ENCODE data around the gene TOGARAM1. TPM values are rescaled to one million over a fixed set of nuclear protein-coding genes. Genes with fewer than 3 reads are reported as not detected.

TOGARAM1 gene
- total RNA-seq, 1 experiment from 2014 or later, result 5.9 TPM

DNA sequence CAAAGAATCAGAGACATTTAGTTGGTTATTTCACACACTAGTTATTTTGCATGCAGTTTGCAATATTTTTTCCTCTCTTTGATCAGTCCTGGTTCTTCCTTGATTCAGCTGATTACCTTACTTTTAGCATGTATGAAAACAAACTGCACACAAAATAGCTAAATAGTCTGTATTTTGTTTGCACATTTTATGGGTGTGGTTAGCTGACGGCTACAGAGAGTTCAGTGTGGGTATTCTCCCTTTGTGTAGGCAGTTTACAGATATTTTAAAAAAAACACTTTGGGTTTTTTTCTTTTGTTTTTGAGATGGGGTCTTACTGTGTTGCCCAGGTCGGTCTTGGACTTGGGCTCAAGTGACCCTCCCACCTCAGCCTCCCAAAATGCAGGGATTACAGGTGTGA, 28.5 kb downstream of the TOGARAM1 start:
- Mint-ChIP-seq H3K27ac (ENCODE audit: unreplicated experiment) (no peak overlapping the region), H3K4me3 (ENCODE audit: unreplicated experiment) (no peak overlapping the region), H3K27me3 (ENCODE audit: insufficient read depth, unreplicated experiment) (no peaks in the 10 kb centered on the region), H3K4me1 (ENCODE audit: low read depth, unreplicated experiment) (no peaks in the 10 kb centered on the region), H3K36me3 (ENCODE audit: insufficient read depth, unreplicated experiment) (no peaks in the 10 kb centered on the region), H3K9me3 (ENCODE audit: unreplicated experiment) (no peaks in the 10 kb centered on the region)
- H3K4me1 ChIP-seq, result no peaks in the 10 kb centered on the region
- H3K36me3 ChIP-seq (ENCODE audit: control insufficient read depth, insufficient read depth, low read length), result no peaks in the 10 kb centered on the region
- intact Hi-C loops (cut with micrococcal nuclease; ENCODE audit: unreplicated experiment), result no loop called here
- DNase-seq, result no peak
- TF ChIP-seq, protein P1, sequence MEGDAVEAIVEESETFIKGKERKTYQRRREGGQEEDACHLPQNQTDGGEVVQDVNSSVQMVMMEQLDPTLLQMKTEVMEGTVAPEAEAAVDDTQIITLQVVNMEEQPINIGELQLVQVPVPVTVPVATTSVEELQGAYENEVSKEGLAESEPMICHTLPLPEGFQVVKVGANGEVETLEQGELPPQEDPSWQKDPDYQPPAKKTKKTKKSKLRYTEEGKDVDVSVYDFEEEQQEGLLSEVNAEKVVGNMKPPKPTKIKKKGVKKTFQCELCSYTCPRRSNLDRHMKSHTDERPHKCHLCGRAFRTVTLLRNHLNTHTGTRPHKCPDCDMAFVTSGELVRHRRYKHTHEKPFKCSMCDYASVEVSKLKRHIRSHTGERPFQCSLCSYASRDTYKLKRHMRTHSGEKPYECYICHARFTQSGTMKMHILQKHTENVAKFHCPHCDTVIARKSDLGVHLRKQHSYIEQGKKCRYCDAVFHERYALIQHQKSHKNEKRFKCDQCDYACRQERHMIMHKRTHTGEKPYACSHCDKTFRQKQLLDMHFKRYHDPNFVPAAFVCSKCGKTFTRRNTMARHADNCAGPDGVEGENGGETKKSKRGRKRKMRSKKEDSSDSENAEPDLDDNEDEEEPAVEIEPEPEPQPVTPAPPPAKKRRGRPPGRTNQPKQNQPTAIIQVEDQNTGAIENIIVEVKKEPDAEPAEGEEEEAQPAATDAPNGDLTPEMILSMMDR (IDR thresholded peaks at IDR 0.05; ENCODE audit: insufficient read depth in 1 of 2, low read depth in 1 of 2, low read length in 1 of 2, severe bottlenecking in 1 of 2, unreplicated experiment in 1 of 2), result no peak
- no peak overlapping the region for H3K4me3 ChIP-seq (ENCODE audit: low read depth, low read length)
- H3K27me3 ChIP-seq (replicated peaks; ENCODE audit: control insufficient read depth, insufficient read depth, low read length), result no peaks in the 10 kb centered on the region
- ChIA-PET CTCF (no interaction called here), POLR2A (no interaction called here)
- BruUV-seq (replicated peaks), result no TSS peak
- H3K9me3 ChIP-seq, result no peaks in the 10 kb centered on the region

DNA sequence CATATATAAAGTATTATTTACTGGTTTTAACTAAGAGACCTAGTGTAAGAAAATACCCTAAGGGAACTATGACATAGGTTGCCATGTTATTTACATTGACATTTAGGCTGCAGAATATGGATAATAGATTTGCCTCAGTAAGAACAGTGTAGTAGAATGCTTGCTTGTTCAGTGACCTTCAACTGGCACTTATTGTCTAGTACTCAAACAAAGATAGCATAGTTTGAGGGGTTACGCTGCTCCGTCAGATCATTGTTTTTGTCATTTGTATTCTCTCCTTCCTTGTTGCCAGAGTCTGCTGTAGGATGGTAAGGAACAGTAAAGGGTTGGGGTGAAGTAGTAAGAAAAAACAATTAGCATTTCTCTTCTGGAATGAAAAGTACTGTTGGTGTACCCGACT, 33.2 kb downstream of the TOGARAM1 start:
- intact Hi-C loops (cut with micrococcal nuclease; ENCODE audit: unreplicated experiment), result no loop called here
- Mint-ChIP-seq H3K4me1 (ENCODE audit: low read depth, unreplicated experiment) (no peaks in the 10 kb centered on the region), H3K4me3 (ENCODE audit: unreplicated experiment) (no peak overlapping the region), H3K36me3 (ENCODE audit: insufficient read depth, unreplicated experiment) (peaks cover 2% of the 10 kb centered on the region), H3K9me3 (ENCODE audit: unreplicated experiment) (no peaks in the 10 kb centered on the region), H3K27me3 (ENCODE audit: insufficient read depth, unreplicated experiment) (no peaks in the 10 kb centered on the region), H3K27ac (ENCODE audit: unreplicated experiment) (no peak overlapping the region)
- Histone ChIP-seq H3K36me3 (ENCODE audit: control insufficient read depth, insufficient read depth, low read length) (no peaks in the 10 kb centered on the region), H3K4me1 (no peaks in the 10 kb centered on the region), H3K27me3 (replicated peaks; ENCODE audit: control insufficient read depth, insufficient read depth, low read length) (no peaks in the 10 kb centered on the region), H3K9me3 (no peaks in the 10 kb centered on the region), H3K4me3 (ENCODE audit: low read depth, low read length) (no peak overlapping the region)
- TF ChIP-seq, protein P1 (IDR thresholded peaks at IDR 0.05; ENCODE audit: insufficient read depth in 1 of 2, low read depth in 1 of 2, low read length in 1 of 2, severe bottlenecking in 1 of 2, unreplicated experiment in 1 of 2), result no peak
- no TSS peak for BruUV-seq (replicated peaks)
- ChIA-PET CTCF (no interaction called here), POLR2A (no interaction called here)
- DNase-seq, result no peak

DNA sequence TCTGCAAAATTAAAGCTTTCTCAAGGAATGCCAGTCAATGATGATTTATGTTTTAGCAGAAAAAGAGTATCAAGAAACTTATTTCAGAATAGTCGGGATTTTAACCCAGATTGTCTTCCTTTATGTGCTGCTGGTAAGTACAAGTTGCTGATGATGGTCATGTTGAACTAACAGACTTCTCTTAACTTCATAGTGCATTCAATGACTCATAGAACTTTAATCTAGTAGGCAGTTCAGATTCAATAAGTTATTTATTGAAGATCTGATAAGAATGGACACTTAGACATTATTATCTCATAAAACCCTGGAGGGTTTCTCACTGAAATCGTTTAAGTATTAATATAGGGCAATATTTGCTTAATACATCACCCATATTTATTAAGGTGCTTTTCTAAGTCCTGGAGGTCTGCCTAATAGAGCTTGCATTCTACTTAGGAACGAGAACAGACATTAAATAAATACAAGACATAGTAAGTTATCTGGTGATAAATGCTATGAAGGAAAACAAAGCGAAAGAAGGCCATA, 33.8 kb downstream of the TOGARAM1 start:
- TF ChIP-seq, protein P1 (IDR thresholded peaks at IDR 0.05; ENCODE audit: insufficient read depth in 1 of 2, low read depth in 1 of 2, low read length in 1 of 2, severe bottlenecking in 1 of 2, unreplicated experiment in 1 of 2), result no peak
- Histone ChIP-seq H3K4me1 (no peaks in the 10 kb centered on the region), H3K27me3 (replicated peaks; ENCODE audit: control insufficient read depth, insufficient read depth, low read length) (no peaks in the 10 kb centered on the region), H3K9me3 (no peaks in the 10 kb centered on the region), H3K36me3 (ENCODE audit: control insufficient read depth, insufficient read depth, low read length) (no peaks in the 10 kb centered on the region), H3K4me3 (ENCODE audit: low read depth, low read length) (no peak overlapping the region)
- H3K36me3 Mint-ChIP-seq (ENCODE audit: insufficient read depth, unreplicated experiment), result peaks cover 5% of the 10 kb centered on the region
- no peaks in the 10 kb centered on the region for H3K4me1 Mint-ChIP-seq (ENCODE audit: low read depth, unreplicated experiment)
- no peaks in the 10 kb centered on the region for H3K9me3 Mint-ChIP-seq (ENCODE audit: unreplicated experiment)
- H3K27me3 Mint-ChIP-seq (ENCODE audit: insufficient read depth, unreplicated experiment), result no peaks in the 10 kb centered on the region
- H3K27ac Mint-ChIP-seq (ENCODE audit: unreplicated experiment), result no peak overlapping the region
- BruUV-seq (replicated peaks), result no TSS peak
- intact Hi-C loops (cut with micrococcal nuclease; ENCODE audit: unreplicated experiment), result no loop called here
- DNase-seq, result no peak
- POLR2A ChIA-PET, result no interaction called here
- no peak overlapping the region for H3K4me3 Mint-ChIP-seq (ENCODE audit: unreplicated experiment)
- CTCF ChIA-PET, result no interaction called here

Measured in Caco-2 (cell line).